H4 (cell line): ENCODE results near the gene MUC13. TPM values are rescaled to one million over a fixed set of nuclear protein-coding genes. Genes with fewer than 3 reads are reported as not detected.

Experiments used
- DNase-seq: peaks from one replicate; pipeline ENCODE4 v3.0.0-alpha.2; 2015; ENCODE audit warnings: low spot score
- total RNA-seq: library from RNA; depleted of rRNA; stranded (reverse); fragments of >200 nt; shearing (Covaris generic); gene quantifications from 2 replicates; pipeline ENCODE4 v1.2.3, GENCODE V29; 2014

MUC13 gene
- total RNA-seq, 1 experiment from 2014 or later = 0.12 TPM

GRCh38 chr3:124950026-124950425 is 15.5 kb upstream of the MUC13 start:
- DNase-seq = no peak

- no peak for DNase-seq
Observed at GRCh38 chr3:124942613-124943012, 8.1 kb upstream of the MUC13 start.

GRCh38 chr3:124941771-124942170 is 7.2 kb upstream of the MUC13 start:
- no peak for DNase-seq

- DNase-seq = no peak
Observed at GRCh38 chr3:124939661-124940060, 5.1 kb upstream of the MUC13 start.

- DNase-seq = no peak
Observed at GRCh38 chr3:124938896-124939295, 4.3 kb upstream of the MUC13 start.

- no peak for DNase-seq
Observed at GRCh38 chr3:124937049-124937448, 2.5 kb upstream of the MUC13 start.

GRCh38 chr3:124935794-124936542 is 1.4 kb upstream of the MUC13 start:
- no peak for DNase-seq

GRCh38 chr3:124935264-124935663 is 713 bp upstream of the MUC13 start:
- DNase-seq = no peak

- peak; percentile 74 for DNase-seq
Observed at GRCh38 chr3:124928333-124929202, 6.0 kb downstream of the MUC13 start.

GRCh38 chr3:124927574-124928045 is 6.9 kb downstream of the MUC13 start:
- DNase-seq = no peak

- DNase-seq = no peak
Observed at GRCh38 chr3:124926426-124927101, 8.0 kb downstream of the MUC13 start.

- DNase-seq = no peak
Observed at GRCh38 chr3:124924741-124925140, 9.8 kb downstream of the MUC13 start.

GRCh38 chr3:124923833-124924232 is 10.7 kb downstream of the MUC13 start:
- DNase-seq = no peak

GRCh38 chr3:124920718-124921117 is 13.8 kb downstream of the MUC13 start:
- DNase-seq = no peak

GRCh38 chr3:124919756-124920155 is 14.8 kb downstream of the MUC13 start:
- no peak for DNase-seq

- DNase-seq = no peak
Observed at GRCh38 chr3:124918524-124918923, 16.0 kb downstream of the MUC13 start.

GRCh38 chr3:124916837-124917409 is 17.6 kb downstream of the MUC13 start:
- DNase-seq = no peak

GRCh38 chr3:124915254-124915653 is 19.3 kb downstream of the MUC13 start:
- no peak for DNase-seq

GRCh38 chr3:124907957-124908356 is 26.6 kb downstream of the MUC13 start:
- no peak for DNase-seq

- DNase-seq = no peak
Observed at GRCh38 chr3:124904835-124905492, 29.6 kb downstream of the MUC13 start.
